ENCODE data around the gene PSMD12. TPM values are rescaled to one million over a fixed set of nuclear protein-coding genes. Genes with fewer than 3 reads are reported as not detected.

Gene PSMD12
- total RNA-seq, 2 experiments from 2014 or later: 100 to 101 TPM

Other genes with a start within 250 kb of the PSMD12 start
- 10 to 100 TPM; 55.3 to 58.0 TPM for gene HELZ, start 121.4 kb downstream of the PSMD12 start, total RNA-seq
- 10 to 100 TPM; 41.6 to 56.3 TPM for gene PITPNC1, start 10.7 kb upstream of the PSMD12 start, total RNA-seq

Measured in activated CD4-positive, alpha-beta T cell treated with anti-CD3 and anti-CD28 coated beads for 36 hours (primary cell).